GM10266 (cell line): ENCODE data around the gene TIMP3.

ENCODE experiments used
- DNase-seq: peaks from one replicate; pipeline ENCODE4 v3.0.0; 2012; ENCODE audit errors: extremely low spot score
- CTCF ChIP-seq: IDR thresholded peaks from 2 replicates; pipeline ENCODE4 v1.5.1; 2012; ENCODE audit warnings: mild to moderate bottlenecking, low read depth; ENCODE audit not compliant: control insufficient read depth, insufficient read depth; ENCODE audit errors: missing control alignments

The TIMP3 gene

DNA sequence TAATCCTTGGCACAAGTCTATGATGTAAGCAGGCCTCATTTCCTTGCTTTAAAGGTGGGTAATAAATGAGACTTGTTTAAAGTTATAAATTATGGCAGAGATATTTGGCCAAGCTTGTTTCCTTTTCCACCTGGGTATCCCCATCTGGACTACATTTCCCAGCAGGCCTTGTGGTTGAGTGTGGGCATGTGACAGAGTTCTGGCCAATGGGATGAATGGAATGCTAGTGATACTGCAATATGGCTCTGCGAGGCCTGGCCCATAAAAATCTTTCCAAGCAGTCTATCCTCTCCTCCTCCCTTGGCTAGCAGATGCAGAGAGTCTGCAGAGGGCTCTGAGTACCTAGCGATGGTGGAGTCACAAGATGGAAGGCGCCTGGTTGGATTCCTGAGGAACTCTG is 102.5 kb downstream of the TIMP3 start:
- no peak for DNase-seq
- no peak for TF ChIP-seq CTCF

GRCh38 chr22:32905400-32905799 is 103.9 kb downstream of the TIMP3 start:
- DNase-seq = no peak
- TF ChIP-seq CTCF = no peak

DNA sequence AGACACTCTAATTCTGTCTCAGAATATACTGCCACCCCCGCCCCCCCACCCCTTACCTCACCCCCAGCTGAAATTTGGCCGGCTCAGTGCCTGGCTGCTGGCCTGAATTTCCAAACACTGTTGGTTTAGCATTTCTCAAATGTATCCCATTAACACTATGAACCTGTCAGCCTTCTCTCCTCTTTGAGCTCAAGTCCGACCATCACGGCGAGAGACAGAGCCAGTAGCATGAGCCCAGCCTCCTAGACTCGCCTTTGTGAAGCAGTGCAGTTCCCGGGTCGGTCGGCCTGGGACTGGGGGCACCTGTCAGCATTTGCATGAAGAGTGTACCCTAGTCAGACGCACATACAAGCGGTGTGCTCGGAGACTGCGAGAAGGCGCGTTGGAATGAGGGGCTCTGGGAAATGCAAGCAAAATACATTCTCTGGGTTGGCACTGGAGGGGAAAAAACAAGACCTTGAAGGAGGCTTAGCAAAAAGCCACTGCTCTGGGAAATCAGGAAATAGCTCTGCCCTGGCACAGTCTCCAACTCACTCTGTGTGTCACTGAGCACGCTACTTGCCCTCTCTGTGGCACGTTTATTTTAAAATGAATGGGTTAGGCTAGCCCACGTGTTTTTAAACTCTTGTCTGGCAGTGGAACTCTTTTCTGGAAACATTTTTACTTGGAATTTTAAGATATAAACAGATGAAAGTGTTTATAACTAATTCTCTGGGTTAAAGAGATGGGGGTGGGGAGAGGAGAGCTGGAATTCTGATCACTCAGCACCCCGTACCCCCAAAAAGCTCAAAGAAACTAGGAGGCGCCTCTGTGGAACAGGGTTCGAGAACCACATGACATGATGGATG is 108.3 kb downstream of the TIMP3 start:
- no peak for DNase-seq
- no peak for TF ChIP-seq CTCF

- no peak for TF ChIP-seq CTCF
- DNase-seq = no peak
Measured at GRCh38 chr22:32910429-32910772, 108.9 kb downstream of the TIMP3 start.

- no peak for TF ChIP-seq CTCF
- DNase-seq = no peak
Measured at GRCh38 chr22:32911503-32911902, 110.0 kb downstream of the TIMP3 start.
